Right lung (tissue), 5 donors: ENCODE measurements around the gene RNU4-1. TPM values are rescaled to one million over a fixed set of nuclear protein-coding genes. Genes with fewer than 3 reads are reported as not detected.

Experiments used
- DNase-seq, 2 donors: peaks; one replicate each; pipeline ENCODE4 v3.0.0-alpha.2; 2013
- polyA plus RNA-seq, 5 donors: library from polyadenylated mRNA; unstranded; fragments of 120-200 nt; gene quantifications; one replicate each; pipeline versions ENCODE4 v1.2.1 to v1.2.3, GENCODE V29; 2013; ENCODE audit warnings: inconsistent platforms in 1 of 5, low replicate concordance in 1 of 5; ENCODE audit not compliant: insufficient read length in 5 of 5, insufficient read depth in 1 of 5

Gene RNU4-1
- polyA plus RNA-seq, 5 donors: not detected

DNA sequence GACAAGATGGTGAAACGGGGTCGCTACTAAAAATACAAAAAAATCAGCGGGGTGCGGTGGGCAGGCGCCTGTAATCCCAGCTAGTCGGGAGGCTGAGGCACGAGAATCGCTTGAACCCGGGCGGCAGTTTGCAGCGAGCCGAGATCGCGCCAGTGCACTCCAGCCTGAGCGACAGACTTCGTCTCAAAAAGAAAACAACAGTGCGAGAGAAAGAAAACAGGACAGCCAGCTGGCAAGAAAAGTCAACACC, 701 bp downstream of the RNU4-1 start:
- no peak for DNase-seq

DNA sequence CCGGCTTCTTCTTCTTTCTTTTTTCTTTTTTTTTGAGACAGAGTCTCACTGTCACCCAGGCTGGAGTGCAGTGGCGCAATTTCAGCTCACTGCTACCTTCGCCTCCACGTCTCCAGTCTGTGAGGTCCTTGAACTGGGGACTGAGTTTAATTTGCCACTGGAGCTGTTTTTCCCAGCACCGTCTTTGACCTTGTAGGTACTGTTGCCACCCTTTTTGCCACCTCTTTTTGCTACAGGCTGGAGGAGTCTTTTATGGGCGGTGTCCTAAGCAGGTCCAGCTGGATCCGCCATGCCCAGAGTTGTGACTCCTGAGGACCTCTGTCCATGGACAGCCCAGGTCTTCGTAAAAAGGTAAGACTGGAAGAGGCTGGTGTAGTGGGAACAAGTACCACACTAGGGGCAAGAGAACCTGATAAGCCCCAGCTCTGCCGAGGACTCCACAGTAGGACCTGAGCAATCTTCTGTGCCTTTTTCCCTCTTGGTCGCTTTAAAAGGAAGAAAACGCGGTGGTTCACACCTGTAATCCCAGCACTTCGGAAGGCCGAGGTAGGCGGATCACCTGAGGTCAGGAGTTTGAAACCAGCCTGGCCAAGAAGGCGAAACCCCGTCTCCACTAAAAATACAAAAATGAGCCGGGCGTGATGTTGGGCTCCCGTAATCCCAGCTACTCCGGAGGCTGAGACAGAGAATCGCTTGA, 2.3 kb downstream of the RNU4-1 start:
- DNase-seq: peak; percentile 12 to 18

DNA sequence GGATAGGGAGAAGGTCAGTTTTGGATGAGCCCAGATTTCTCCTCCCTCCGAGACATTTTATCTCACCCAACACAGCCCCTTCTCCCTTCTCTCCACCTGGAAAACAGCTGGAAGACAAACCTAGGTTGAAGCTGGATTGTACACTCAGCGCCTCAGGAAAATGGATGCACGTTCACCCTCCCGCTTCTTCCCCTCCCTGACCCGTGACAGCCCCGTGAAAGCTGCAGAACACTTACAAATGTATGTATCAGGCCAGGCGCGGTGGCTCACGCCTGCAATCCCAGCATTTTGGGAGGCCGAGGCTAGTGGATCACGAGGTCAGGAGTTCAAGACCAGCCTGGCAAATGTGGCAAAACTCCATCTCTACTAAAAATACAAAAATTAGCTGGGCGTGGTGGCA, 5.5 kb downstream of the RNU4-1 start:
- no peak for DNase-seq

DNA sequence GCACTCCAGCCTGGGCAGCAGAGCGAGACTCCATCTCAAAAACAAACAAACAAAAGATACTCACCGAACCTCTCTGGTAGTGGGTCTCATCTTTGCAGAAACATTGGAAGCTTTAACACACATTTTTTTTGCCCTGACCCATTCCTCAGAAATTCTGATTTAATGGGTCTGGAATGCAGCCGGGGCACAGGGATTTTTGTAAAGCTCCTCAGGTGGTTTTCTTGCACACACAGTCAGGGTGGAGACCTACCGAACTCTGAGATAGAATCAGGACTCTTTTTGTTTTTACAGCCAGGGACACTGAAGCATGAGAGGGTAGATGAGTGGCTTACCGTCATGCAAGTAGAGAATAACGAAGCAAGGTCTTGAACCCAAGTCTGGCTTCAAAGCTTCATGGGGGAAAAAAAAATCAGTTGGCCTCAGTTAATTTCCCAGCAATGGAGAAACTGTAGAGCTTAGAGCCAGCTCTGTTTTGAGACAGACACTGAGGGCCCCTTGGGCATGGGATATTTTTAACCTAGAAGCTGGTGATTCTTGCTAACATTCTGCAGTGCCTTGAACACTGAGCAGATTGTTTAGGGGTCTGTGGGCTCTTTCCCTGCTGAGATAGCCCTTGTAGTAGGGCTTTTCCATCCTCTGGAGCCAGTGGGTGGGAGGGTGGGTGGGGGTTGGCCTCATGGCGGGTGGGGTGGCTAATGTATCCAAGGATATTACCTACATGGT, 6.1 kb downstream of the RNU4-1 start:
- no peak for DNase-seq

DNA sequence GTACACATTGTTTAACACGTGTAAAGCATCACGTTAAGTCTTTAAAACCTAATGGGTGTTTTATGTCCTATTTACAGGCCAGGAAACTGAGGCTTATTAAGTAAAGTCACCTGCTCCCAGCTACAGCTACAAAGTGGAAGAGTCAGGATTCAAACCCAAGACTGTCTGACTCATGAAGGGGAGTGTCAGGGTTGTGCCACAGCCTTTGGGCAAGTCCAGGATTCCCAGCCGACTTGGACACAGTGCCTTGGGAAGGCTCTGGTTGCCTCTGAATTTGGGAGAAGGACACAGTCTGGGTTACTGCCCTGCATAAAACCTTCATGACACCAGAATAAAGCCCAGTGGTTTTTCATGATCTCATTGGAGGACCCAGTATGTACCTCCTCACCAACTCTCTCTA, 8.7 kb downstream of the RNU4-1 start:
- DNase-seq: no peak

DNA sequence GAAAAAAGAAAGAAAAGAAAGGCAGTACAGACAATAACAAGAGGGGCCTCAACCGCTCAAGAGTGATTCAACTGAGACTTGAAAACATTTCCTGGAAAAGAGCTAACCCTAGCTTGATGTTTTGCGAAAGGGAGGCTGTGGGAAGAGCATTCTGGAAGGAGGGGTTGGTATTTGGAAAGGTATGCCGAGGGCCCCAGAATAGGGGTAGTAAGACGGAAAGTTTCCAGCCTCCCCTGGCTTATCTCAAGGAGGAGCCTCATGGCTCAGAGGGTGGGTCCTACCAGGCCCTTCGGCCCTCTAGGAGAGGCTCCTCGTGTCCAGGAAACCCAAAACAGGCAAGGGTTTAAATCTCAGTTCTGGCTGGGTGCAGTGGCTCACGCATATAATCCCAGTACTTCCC, 9.7 kb downstream of the RNU4-1 start:
- no peak for DNase-seq

DNA sequence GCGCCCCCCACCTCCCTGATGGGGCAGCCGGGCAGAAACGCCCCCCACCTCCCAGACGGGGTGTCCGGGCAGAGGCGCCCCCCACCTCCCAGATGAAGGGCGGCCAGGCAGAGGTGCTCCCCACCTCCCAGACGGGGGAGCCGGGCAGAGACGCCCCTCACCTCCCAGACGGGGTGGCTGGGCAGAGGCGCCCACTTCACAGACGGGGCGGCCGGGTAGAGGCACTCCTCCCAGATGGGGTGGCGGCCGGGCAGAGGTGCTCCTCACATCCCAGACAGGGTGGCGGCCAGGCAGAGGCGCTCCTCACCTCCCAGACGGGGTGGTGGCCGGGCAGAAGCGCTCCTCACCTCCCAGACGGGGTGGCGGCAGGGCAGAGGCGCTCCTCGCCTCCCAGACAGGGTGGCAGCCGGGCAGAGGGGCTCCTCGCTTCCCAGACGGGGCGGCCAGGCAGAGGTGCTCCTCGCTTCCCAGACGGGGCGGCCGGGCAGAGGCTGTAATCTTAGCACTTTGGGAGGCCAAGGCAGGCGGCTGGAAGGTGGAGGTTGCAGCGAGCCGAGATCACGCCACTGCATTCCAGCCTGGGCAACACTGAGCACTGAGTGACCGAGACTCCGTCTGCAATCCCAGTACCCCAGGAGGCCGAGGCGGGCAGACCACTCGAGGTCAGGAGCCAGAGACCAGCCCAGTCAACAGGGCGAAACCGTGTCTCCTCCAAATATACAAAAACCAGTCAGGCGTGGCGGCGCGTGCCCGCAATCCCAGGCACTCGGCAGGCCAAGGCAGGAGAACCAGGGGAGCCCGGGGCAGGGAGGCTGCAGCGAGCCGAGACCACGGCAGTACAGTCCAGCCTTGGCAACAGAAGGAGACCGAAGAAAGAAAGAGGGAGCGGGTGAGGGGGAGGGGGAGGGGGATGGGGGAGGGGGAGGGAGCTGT, 14.6 kb downstream of the RNU4-1 start:
- DNase-seq: no peak

DNA sequence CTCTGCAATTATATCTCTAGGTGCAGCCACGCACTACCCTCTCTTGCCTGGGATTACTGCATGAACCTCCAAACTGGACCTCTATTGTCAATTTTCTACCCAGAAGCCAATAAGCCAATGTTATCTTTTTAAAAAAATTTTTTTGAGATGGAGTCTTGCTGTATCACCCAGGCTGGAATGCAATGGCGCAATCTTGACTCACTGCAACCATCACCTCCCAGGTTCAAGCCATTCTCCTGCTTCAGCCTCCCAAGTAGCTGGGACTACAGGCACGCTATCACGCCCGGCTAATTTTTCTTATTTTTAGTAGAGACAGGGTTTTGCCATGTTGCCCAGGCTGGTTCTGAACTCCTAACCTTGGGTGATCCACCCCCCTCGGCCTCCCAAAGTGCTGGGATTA, 16.3 kb downstream of the RNU4-1 start:
- DNase-seq: no peak

DNA sequence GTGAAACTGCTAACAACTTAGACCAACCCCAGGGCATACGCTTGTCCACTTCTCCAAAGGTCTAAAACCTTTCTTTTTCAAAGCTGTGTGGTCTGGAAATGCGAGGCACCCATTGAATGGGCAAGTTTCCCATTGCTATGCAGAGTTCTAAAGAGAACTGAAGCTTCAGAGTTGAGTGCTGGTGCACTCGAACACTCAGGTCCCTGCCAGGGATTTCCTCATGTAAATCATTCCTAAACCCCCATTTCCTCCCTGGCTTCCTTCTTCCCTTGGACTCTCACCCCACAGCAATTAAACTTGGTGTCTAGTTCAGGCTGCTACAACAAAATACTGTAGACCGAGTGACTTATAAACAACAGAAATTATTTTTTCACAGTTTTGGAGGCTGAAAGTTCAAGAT, 25.3 kb downstream of the RNU4-1 start:
- no peak for DNase-seq

DNA sequence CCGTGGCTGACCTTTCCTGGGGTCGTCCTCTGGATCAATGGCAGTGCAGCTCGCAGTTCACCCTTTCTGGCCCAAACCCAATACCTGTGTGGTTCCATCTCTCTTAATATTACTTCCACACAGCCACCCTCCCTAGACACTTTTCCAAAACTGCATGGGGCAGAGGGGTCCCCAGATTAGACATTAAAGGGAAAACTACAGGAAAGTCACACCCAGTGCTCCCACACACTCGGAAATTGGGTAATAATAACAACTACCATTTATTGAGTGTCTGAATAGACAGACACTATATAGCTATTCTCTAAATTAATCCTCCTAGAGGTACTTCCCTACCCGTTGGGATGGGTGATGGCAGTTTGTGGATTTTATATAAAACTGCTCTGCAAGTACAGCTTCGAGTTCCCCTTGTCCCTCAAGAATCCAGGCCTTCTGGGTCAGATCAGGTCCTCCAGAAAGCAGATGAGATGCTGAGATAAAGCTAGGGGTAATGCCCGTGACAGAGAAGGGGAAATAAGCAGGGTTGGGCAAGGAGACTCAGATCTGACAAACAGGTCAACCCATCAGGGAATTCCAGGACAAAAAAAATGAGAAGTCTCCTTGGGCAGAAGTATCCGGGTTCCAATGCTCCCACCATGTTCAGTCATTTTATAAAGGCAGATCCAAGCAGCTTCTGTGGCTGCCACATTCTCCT, 26.7 kb downstream of the RNU4-1 start:
- no peak for DNase-seq

DNA sequence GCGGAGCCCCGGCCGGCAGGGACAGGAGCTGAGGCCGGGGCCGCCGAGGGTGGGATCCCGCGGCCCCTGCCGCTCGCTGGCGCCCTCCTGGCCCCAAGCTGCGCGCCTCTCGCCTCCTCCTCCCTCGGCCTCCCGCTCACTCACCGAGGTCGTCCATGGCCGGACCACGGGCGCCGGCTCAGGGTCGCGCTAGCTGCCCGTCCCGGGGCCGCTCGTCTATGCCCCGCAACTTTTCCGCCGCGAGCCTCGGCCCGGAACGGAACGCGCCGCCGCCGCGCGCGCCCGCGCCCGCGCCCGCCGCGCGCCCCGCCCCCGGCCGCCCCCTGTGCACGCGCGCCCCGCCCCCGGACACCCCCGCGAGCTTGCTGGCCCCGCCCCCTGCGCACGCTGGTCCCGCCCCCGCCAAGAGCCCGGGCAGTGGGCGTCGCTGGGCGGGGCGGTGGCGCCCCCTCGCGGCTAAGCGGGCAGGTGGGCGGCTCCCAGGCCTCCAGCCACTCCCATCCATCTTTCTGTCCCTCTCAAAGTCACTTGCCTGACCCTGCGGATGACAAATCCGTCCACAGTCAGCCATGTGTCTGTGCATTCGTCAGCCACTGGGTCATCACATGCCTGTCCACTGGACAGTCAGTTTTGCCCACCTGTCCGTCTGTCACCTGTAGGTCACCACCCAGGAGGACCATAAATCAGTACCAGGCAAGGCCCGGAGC, 27.4 kb downstream of the RNU4-1 start, which contains the start of gene PXN:
Gene PXN, minus strand, starts transcription at position 258 of the 707 bp plus-strand sequence. Its CDS starts 101 bp downstream, at position 157.
- DNase-seq: peak; percentile 74 to 78

DNA sequence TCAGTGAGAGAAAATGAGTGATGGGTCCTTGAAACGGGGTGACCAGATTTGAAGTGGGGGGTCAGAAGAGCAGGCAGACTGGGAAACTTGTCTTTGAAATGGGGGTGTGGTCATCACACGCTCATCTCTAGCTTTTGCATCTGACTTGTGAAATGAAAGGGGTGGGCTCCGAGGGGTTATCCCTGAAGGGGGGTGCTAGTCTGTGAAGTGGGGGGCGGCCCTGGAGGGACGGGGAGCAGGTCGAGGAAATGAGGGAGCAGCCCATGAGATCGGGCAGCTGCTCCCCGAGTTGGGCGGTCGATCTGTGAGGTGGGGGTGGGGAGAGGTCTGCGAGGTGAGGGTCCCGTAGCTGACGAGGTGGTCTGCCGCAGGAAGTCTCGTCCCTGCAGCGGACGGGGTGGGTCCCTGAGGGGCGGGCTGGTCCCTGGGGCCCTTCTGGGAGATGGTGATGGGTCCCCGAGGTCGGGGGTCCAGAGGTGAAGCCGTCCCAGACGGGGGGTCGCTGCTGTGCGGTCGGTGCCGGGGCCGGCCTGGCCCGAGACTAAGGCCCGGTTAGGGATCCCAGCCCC, 28.0 kb downstream of the RNU4-1 start:
- no peak for DNase-seq

DNA sequence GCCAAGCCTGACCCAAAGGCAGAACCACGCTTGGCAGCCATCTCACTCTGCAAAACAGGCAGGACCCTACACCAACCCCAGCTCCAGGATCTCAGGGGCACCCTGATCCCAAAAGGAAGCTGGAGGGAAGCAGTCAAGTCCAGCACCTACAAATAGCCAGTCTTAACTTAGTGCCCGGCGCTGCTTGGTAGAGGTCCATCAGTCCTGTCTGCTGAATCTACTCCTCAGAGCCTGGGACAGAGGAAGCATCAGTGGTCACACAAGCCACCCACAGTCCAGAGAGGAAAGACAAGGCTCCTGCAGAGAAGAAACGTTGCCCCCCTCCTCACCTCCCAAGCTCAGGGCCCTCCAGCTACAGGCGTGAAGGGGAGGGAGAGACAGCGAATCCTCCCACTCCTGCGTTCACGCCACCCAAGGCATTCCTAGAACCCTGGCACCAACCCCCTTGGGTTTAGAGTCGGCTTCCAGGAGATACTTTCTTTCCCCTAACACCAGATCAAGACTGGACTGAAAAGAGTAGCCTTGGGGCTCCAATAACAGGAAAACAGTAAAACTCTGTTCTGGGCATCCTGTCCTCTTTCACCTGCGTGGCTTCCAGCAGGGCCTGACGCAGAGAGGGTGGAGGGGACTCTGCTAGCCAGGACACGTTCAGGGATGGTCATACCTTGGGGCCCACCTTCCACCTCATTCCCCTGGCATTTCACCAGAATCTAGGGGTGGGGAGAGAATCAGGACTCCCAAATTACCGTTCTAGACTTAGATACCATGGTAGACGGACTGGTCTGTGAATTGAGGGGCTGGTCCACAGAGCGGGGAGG, 28.7 kb downstream of the RNU4-1 start:
- no peak for DNase-seq

DNA sequence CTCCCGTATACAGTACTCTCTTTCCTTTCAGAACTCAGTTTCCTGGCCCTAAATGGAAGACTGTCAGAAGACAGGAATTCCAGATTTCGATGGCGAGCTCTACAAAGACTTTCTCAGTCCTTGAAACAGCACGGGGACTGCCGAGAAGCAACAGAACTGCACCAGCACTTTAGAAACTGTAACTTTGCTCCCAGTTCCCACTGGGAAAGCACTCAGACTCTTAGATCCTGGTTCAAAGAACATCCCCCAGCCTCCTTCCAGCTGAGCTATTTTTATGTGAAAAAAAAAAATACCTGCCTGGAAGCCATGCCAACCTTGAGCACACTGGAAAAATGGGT, 29.3 kb downstream of the RNU4-1 start:
- no peak for DNase-seq

DNA sequence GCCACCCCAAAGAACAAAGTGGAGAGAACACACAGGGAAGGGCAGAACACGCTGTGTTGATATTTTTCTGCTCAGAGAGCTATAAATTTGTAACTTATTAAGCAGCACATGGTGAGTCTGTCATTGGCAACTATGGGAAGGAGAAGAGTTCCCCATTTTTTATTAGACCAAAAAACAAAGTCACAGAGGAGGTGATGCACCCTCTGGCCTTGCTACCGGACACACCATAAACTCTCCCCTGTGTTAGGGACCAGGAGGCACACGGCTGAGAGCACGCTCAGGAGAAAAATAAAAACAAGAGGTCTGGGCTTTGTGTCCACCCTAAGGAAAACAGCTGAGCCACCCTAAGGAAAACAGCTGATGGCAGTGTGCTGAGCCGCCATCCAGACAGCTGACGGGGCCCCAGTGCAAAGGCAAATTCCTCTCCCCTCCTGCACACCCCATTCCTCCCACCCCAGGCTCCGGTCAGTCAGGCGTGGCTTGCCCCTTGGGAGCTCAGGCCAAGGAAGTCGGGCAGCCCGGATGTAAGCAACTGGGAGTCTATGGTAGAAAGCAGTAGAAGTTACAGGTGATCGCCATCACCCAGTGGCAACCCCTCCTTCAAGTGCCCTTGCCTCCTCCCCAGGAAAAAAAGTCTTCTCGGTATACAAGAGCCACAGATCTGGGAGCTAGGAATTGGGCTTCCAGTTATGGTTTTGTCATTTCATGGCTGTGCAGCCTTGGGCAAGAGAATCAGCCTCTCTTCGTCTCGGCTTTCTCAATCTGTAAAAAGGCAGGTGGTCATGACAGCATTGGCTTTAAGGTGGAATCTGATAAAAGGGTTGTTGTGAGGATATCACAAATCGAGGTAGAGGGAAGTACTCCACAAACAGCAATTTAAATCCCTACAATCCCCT, 29.9 kb downstream of the RNU4-1 start:
- DNase-seq: no peak

DNA sequence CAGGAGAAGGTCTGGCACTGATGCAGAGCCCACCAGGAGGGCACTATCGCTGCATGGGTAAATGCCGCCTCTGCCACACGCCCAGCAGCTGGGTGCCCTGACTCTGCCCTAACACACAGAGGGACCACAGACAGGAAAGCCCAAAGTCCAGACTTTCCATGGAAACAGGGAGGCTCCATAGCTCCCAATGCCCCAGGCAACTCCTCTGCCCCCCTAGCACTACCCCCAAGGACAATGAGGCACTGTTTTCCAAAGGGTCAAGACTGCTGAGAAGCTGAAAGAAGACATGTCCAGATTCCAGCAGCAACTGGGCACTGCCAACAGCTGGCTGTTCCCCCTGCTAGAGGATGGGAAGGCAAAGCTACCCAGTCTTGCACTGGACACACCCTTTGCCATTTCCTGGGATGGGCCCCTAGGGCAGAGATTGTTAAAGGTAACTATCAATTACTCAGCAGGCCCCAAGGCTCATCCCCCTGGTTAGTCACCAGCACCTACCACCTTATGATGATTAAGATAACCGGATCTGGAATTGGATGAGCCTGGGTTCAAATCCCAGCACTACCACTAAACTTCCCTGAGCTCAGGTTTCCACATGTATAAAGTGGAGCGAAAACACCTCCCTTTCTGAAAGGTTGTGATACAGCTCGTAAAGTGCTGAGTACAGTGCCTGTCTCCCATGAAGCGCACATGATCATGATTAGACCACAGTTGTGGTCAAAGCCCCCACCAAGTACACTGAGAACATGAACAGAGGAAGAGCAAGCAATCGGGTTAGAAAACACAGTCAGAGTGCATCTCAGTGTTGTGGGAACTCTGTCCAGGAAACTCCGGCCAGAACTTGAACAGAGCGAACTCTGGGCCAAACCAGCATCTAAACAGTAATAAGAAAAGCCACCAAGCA, 30.8 kb downstream of the RNU4-1 start:
- no peak for DNase-seq

DNA sequence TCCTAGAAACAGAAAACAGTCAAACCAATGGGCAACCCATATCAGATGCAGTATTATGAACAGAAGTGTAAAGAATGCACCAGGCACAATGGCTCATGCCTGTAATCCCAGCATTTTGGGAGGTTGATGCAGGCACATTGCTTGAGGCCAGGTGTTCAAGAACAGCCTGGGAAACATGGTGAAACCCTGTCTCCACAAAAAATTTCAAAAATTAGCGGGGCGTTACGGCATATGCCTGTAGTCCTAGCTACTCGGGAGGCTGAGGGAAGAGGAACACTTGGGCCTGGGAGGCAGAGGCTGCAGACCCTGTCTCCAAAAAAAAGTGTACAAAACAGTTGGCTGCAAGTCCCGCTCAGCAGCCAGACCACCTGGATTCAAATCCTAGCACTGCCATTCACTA, 32.4 kb downstream of the RNU4-1 start:
- DNase-seq: no peak
